Osteoblast (primary cell): ENCODE measurements around the gene HIGD1A. TPM values are rescaled to one million over a fixed set of nuclear protein-coding genes. Genes with fewer than 3 reads are reported as not detected.

ENCODE experiments used
- DNase-seq: peaks from one replicate; pipeline ENCODE4 v3.0.0; 2011; ENCODE audit warnings: low spot score, mixed read lengths; ENCODE audit not compliant: insufficient read length; ENCODE audit errors: missing footprints
- H2AFZ ChIP-seq: 2 replicates; pipeline ENCODE4 v1.6.0; 2011; ENCODE audit warnings: mild to moderate bottlenecking, low read length
- H3K27ac ChIP-seq: 2 replicates; pipeline ENCODE4 v1.5.1; 2011; ENCODE audit warnings: mild to moderate bottlenecking, low read depth, low read length, moderate library complexity
- H3K27me3 ChIP-seq: 2 replicates; pipeline ENCODE4 v1.6.0; 2012; ENCODE audit warnings: mild to moderate bottlenecking, control low read depth, inconsistent platforms, low read length, moderate library complexity; ENCODE audit not compliant: insufficient read depth
- H3K36me3 ChIP-seq: 2 replicates; pipeline ENCODE4 v1.5.1; 2011; ENCODE audit warnings: mild to moderate bottlenecking, low read length, control low read depth, moderate library complexity; ENCODE audit not compliant: insufficient read depth
- H3K4me1 ChIP-seq: 2 replicates; pipeline ENCODE4 v1.5.1; 2011; ENCODE audit warnings: mild to moderate bottlenecking, low read length, control low read depth, moderate library complexity; ENCODE audit not compliant: insufficient read depth
- H3K4me2 ChIP-seq: 2 replicates; pipeline ENCODE4 v1.6.0; 2011; ENCODE audit warnings: mild to moderate bottlenecking, low read length; ENCODE audit not compliant: insufficient read depth
- H3K4me3 ChIP-seq: fragments of 200-600 bp; sonication (generic); 3 replicates; pipeline ENCODE4 v1.5.1; 2012; ENCODE audit warnings: mild to moderate bottlenecking, low read length, inconsistent platforms; ENCODE audit not compliant: insufficient read depth
- H3K79me2 ChIP-seq: 2 replicates; pipeline ENCODE4 v1.6.0; 2012; ENCODE audit warnings: mild to moderate bottlenecking, low read length, control low read depth, inconsistent platforms; ENCODE audit not compliant: insufficient read depth
- H3K9me3 ChIP-seq: 2 replicates; pipeline ENCODE4 v1.5.1; 2011; ENCODE audit warnings: low read depth, low read length, control low read depth
- H4K20me1 ChIP-seq: 2 replicates; pipeline ENCODE4 v1.6.0; 2012; ENCODE audit warnings: mild to moderate bottlenecking, low read length, control low read depth; ENCODE audit not compliant: insufficient read depth
- total RNA-seq: library from RNA; depleted of rRNA; stranded (reverse); fragments of >200 nt; gene quantifications from 2 replicates; pipeline ENCODE4 v1.2.3, GENCODE V29; 2012
- TF ChIP-seq, protein P1 (sequence below): IDR thresholded peaks from 2 replicates; pipeline ENCODE4 v1.5.1; 2011; ENCODE audit warnings: mild to moderate bottlenecking, low read depth, low read length, moderate library complexity; ENCODE audit errors: extremely low read depth

The HIGD1A gene
- total RNA-seq, 1 donor = 88.3 TPM

DNA sequence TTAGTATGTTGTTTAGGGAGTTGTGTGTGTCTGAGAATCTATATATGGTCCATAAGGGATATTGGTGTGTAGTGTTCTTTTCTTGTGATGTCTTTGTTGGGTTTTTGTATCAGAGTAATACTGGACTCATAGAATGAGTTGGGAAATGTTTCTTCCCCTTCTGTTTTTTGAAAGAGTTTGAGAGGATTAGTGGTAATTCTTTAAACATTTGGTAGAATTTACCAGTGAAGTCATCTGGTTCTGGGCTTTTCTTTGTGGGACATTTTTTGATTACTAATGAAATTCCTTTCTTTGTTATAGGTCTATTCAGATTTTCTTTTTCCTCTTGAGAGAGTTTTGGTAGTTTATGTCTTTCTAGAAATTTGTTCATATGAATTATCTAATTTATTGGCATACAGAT, 21.9 kb upstream of the HIGD1A start:
- no peak overlapping the region for H3K27ac ChIP-seq
- H3K4me3 ChIP-seq = no peak overlapping the region
- no peak overlapping the region for H2AFZ ChIP-seq
- no peaks in the 10 kb centered on the region for H4K20me1 ChIP-seq
- no peaks in the 10 kb centered on the region for H3K4me1 ChIP-seq
- DNase-seq = no peak
- no peaks in the 10 kb centered on the region for H3K36me3 ChIP-seq
- no peak overlapping the region for H3K4me2 ChIP-seq
- no peaks in the 10 kb centered on the region for H3K79me2 ChIP-seq
- peaks cover 12% of the 10 kb centered on the region for H3K27me3 ChIP-seq
- TF ChIP-seq, protein P1, sequence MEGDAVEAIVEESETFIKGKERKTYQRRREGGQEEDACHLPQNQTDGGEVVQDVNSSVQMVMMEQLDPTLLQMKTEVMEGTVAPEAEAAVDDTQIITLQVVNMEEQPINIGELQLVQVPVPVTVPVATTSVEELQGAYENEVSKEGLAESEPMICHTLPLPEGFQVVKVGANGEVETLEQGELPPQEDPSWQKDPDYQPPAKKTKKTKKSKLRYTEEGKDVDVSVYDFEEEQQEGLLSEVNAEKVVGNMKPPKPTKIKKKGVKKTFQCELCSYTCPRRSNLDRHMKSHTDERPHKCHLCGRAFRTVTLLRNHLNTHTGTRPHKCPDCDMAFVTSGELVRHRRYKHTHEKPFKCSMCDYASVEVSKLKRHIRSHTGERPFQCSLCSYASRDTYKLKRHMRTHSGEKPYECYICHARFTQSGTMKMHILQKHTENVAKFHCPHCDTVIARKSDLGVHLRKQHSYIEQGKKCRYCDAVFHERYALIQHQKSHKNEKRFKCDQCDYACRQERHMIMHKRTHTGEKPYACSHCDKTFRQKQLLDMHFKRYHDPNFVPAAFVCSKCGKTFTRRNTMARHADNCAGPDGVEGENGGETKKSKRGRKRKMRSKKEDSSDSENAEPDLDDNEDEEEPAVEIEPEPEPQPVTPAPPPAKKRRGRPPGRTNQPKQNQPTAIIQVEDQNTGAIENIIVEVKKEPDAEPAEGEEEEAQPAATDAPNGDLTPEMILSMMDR = no peak
- H3K9me3 ChIP-seq = no peaks in the 10 kb centered on the region

GRCh38 chr3:42823351-42823750, 19.1 kb upstream of the HIGD1A start:
- Histone ChIP-seq H3K4me2 (no peak overlapping the region), H4K20me1 (no peaks in the 10 kb centered on the region), H2AFZ (peak overlapping the region; percentile 32), H3K27me3 (peaks cover 12% of the 10 kb centered on the region), H3K27ac (no peak overlapping the region), H3K36me3 (no peaks in the 10 kb centered on the region), H3K9me3 (no peaks in the 10 kb centered on the region), H3K79me2 (no peaks in the 10 kb centered on the region), H3K4me3 (no peak overlapping the region), H3K4me1 (peaks cover 4% of the 10 kb centered on the region)
- TF ChIP-seq, protein P1 = no peak
- no peak for DNase-seq

DNA sequence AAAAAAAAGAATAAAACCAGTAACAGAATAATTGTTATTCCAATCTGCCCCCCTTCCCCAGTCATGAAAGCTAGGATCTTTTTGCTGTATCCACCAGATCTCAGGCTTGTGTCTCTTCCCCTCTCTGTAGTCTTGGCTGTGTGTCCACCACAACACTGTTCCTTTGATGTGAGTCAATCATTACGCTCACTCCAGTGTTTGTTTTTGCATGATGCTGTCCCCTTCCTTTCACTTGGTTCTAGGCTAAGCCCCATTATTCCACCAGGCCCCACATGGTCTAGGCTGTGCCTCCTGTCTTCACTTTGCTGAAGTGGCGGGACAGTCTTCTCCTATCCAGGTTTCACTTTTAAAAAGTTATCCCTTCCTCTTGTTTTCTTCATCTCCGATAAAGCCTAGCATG, 18.5 kb upstream of the HIGD1A start:
- H2AFZ ChIP-seq = no peak overlapping the region

DNA sequence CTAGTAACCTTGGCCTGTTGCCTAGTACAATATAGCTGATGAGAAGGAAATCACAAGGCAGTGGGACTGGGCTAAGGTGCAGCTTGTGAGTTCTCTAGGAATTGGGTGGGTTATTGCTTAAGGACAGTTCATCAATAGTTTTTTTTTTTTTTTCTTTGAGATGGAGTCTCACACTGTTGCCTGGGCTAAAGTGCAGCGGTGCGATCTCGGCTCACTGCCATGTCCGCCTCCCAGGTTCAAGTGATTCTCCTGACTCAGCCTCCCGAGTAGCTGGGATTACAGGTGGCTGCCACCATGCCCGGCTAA, 16.4 kb upstream of the HIGD1A start:
- no peaks in the 10 kb centered on the region for H3K36me3 ChIP-seq
- no peak overlapping the region for H3K27ac ChIP-seq
- DNase-seq = no peak
- peaks cover 4% of the 10 kb centered on the region for H3K4me1 ChIP-seq
- no peak overlapping the region for H2AFZ ChIP-seq
- TF ChIP-seq, protein P1 = no peak
- H4K20me1 ChIP-seq = no peaks in the 10 kb centered on the region
- peaks cover 11% of the 10 kb centered on the region for H3K27me3 ChIP-seq
- H3K4me3 ChIP-seq = no peak overlapping the region
- no peaks in the 10 kb centered on the region for H3K79me2 ChIP-seq
- H3K4me2 ChIP-seq = no peak overlapping the region
- no peaks in the 10 kb centered on the region for H3K9me3 ChIP-seq

More for the DNA sequence above, 18.5 kb upstream of the HIGD1A start:
- Histone ChIP-seq H3K4me1 (peaks cover 4% of the 10 kb centered on the region), H3K79me2 (no peaks in the 10 kb centered on the region), H3K4me2 (no peak overlapping the region), H3K9me3 (no peaks in the 10 kb centered on the region), H3K27ac (no peak overlapping the region), H3K27me3 (peaks cover 13% of the 10 kb centered on the region), H4K20me1 (no peaks in the 10 kb centered on the region), H3K36me3 (no peaks in the 10 kb centered on the region), H3K4me3 (no peak overlapping the region)
- TF ChIP-seq, protein P1 = no peak
- no peak for DNase-seq
